Heart left ventricle (tissue), 13 donors: ENCODE data around the gene ABRAXAS1.

Source experiments
- POLR2A ChIP-seq, 2 donors: fragments of 450-650 bp; IDR thresholded peaks; one replicate each; pipeline ENCODE4 v1.6.1; 2017; ENCODE audit warnings: antibody characterized with exemption in 2 of 2, mild to moderate bottlenecking in 2 of 2, moderate library complexity in 2 of 2
- TF ChIP-seq, protein P1 (sequence below), 12 donors: fragments of 200-600 bp; sonication (generic) in 4 of 12; IDR thresholded peaks; one replicate each; pipeline versions ENCODE4 v1.5.0 to v1.8.0; 2018 to 2022; ENCODE audit warnings: antibody characterized with exemption in 12 of 12, mild to moderate bottlenecking in 5 of 12
- donor health status: ischemic (EF 13 %, LVEDD 7.1; RV severe dilation, severe dysfunction).
- donor health status: DM: no; HTN: yes; CAD: no.
- donor health status: DM: no; HTN: no; CAD: no.
- donor health status: ischemic (EF 25% LVEDD 6.9; RV normal size, moderate dysfunction).
- donor health status: ischemic (EF 25% LVEDD 5.7; RV mildly dilated, moderate dysfunction).
- donor health status: ischemic (EF 35%, LVEDD 5.7; RV mildly dilated, moderate dysfunction).
- donor health status: nonischemic (EF 11% LVEDD 7.7; RV severe dilation, severe dysfunction).
- donor health status: DM: yes; HTN: yes; CAD: no.
- donor health status: PGD.
- donor health status: ischemic (EF 29% LVEDD 5.4; RV normal size, mild dysfunction).
- donor health status: nonischemic (EF 23%, LVEDD 6.1; RV moderate dilation, normal function).

GRCh38 chr4:83489711-83490326 is 4.9 kb upstream of the ABRAXAS1 start:
- TF ChIP-seq, protein P1, sequence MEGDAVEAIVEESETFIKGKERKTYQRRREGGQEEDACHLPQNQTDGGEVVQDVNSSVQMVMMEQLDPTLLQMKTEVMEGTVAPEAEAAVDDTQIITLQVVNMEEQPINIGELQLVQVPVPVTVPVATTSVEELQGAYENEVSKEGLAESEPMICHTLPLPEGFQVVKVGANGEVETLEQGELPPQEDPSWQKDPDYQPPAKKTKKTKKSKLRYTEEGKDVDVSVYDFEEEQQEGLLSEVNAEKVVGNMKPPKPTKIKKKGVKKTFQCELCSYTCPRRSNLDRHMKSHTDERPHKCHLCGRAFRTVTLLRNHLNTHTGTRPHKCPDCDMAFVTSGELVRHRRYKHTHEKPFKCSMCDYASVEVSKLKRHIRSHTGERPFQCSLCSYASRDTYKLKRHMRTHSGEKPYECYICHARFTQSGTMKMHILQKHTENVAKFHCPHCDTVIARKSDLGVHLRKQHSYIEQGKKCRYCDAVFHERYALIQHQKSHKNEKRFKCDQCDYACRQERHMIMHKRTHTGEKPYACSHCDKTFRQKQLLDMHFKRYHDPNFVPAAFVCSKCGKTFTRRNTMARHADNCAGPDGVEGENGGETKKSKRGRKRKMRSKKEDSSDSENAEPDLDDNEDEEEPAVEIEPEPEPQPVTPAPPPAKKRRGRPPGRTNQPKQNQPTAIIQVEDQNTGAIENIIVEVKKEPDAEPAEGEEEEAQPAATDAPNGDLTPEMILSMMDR (IDR thresholded peaks at IDR 0.05) = no peak
- no peak for TF ChIP-seq POLR2A (IDR thresholded peaks at IDR 0.05)
